ENCODE results near the gene SIX5. TPM values are rescaled to one million over a fixed set of nuclear protein-coding genes. Genes with fewer than 3 reads are reported as not detected.

SIX5 gene
- total and polyA plus RNA-seq, 9 of the 15 experiments (the other 6 are each of a cell fraction or from before 2014, with no cell fraction given): 1.4 to 17.2 (median 7.4) TPM; not detected in 2

GRCh38 chr19:45767410-45767880, 1.6 kb downstream of the SIX5 start (continued):
- TF ChIP-seq ID3 (CRISPR knock-in tag; IDR thresholded peaks at IDR 0.05) (no peak), ID3 (tag; IDR thresholded peaks at IDR 0.05) (no peak), CREB1 (IDR thresholded peaks at IDR 0.05) (no peak), CREB1 (CRISPR knock-in tag; IDR thresholded peaks at IDR 0.05) (peak; percentile 30; the same call in 1 of the 2 replicates), ZFP1 (CRISPR knock-in tag; IDR thresholded peaks at IDR 0.05) (no peak), ZBTB40 (IDR thresholded peaks at IDR 0.05) (no peak), ZBTB40 (CRISPR knock-in tag; IDR thresholded peaks at IDR 0.05) (no peak), GABPB1 (CRISPR knock-in tag; IDR thresholded peaks at IDR 0.05) (peak; percentile 25; the same call in 1 of the 2 replicates), CBX8 (IDR thresholded peaks at IDR 0.05; ENCODE audit: borderline replicate concordance, extremely low read depth, low read depth, low read length, poor library complexity, severe bottlenecking) (no peak), TEAD1 (CRISPR knock-in tag; IDR thresholded peaks at IDR 0.05) (0 out of 4 replicates have a peak, but pooled peaks of 1 of the 2 experiments have one; percentile 37), UBTF (IDR thresholded peaks at IDR 0.05; ENCODE audit: borderline replicate concordance in 1 of 2, low read depth in 2 of 2, low read length in 2 of 2) (peak; percentile 24 to 76; a peak in 2 of 4 replicates), ZNF76 (CRISPR knock-in tag; IDR thresholded peaks at IDR 0.05; ENCODE audit: borderline replicate concordance) (no peak), HMGN3 (IDR thresholded peaks at IDR 0.05; ENCODE audit: borderline replicate concordance, extremely low read depth, insufficient read length, low read depth, low read length) (peak; percentile 34), NCOA4 (IDR thresholded peaks at IDR 0.05; ENCODE audit: partially characterized antibody) (no peak)
